ENCODE data around the gene GPLD1.
"Not testable (repeated sequence)": the region's sequence is repeated elsewhere in the genome, so short reads cannot be mapped to it uniquely, and the experiment has no call there.

The GPLD1 gene

DNA sequence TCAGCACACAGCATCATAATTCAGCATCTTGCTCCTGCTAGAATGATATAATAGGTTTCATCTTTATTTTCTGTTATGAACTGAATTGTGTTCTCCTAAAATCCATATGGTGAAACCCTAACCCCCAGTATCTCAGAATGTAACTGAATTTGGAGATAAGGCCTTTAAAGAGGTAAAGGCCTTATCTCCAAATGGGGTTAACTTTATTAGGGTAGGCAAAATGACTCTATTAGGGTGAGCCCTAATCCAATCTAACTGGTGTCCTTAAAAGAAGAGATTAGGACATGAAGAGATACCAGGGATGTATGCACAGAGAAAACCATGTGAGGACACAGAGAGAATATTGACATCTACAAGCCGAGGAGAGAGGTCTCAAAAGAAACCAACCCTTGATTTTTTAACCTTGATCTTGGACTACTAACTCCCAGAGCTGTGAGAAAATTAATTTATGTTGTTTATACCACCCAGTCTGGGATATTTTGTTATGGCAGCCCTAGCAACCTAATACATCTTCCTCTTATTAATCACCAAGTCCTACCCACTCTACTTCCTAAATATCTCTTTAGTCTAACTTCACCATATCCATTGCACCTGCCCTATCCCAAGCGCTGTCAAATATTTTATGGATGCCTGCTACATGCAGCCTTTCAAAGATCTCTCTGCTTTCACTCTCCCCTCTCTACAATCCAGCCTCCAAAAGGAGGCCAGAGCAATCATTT is 95.2 kb downstream of the GPLD1 start:
- no peak overlapping the region for H3K4me3 ChIP-seq (ENCODE audit: low read depth, low read length)
- no peak for DNase-seq (ENCODE audit: low read depth)

DNA sequence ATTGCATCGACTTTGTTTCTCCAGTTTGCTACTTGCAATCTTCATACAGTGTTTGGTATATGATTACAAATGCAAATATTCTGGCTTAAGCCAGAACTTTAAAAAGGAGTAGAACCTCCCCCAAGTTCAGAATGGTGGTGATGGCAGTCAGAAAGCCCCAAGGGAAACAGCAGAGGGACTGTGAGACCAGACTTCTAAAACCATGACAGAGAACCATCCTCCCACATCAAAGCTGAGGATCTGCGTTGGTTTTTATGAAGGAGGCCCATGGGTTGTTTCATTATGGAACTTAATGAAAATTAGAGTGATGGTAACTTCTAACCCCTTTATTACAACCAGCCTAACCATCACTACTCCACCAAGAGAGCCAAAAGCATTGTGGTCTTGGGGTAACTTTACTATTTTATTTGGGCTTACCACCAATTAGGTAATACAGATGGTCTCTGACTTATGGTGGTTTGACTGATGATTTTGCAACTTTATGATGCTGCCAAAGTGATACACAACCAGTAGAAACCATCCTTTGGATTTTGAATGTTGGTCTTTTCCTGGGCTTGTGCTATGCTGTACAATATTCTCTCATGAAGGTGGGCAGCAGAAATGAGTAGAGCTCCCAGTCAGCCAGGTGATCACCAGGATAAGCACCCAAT is 97.5 kb downstream of the GPLD1 start:
- DNase-seq (ENCODE audit: low read depth) = no peak
- no peak overlapping the region for H3K4me3 ChIP-seq (ENCODE audit: low read depth, low read length)

DNA sequence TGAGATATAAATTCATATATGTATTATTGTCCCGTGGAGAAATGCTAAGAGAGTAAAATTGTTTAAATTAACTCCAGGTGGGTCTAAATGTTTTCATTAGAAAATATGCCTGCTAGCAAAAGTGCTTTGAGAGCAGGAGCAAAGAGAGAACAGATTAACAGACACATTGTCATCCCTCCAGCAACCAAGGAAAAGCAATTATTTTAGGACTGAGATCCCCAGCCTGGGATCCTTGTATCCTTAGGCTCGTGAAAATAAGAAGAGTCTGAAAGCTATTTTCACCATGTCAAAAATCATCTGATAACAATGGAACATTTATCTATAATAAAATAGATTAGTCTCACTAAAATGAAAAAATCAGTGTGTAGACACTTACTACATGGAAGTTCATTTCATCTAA is 98.2 kb downstream of the GPLD1 start:
- DNase-seq (ENCODE audit: low read depth) = no peak

DNA sequence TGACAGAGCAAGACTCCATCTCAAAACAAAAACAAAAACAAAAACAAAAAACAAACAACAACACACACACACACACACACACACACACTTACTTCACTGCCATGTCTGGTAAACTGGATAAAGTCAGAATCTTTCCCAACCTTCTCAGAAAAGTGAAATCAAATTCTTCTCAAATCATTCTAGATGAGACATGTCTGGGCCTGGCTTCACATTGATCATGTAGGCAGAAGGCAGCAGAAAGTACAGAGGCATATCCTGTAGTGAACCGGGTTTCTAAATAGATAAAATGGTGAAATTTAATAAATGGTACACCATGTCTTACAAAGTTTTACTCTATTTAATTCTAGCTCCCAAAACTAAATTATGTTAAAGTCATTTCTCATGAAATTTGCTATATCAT is 101.6 kb downstream of the GPLD1 start:
- no peak overlapping the region for H3K4me3 ChIP-seq (ENCODE audit: low read depth, low read length)
- DNase-seq (ENCODE audit: low read depth) = no peak

More for the DNA sequence above, 98.2 kb downstream of the GPLD1 start:
- H3K4me3 ChIP-seq (ENCODE audit: low read depth, low read length) = no peak overlapping the region

DNA sequence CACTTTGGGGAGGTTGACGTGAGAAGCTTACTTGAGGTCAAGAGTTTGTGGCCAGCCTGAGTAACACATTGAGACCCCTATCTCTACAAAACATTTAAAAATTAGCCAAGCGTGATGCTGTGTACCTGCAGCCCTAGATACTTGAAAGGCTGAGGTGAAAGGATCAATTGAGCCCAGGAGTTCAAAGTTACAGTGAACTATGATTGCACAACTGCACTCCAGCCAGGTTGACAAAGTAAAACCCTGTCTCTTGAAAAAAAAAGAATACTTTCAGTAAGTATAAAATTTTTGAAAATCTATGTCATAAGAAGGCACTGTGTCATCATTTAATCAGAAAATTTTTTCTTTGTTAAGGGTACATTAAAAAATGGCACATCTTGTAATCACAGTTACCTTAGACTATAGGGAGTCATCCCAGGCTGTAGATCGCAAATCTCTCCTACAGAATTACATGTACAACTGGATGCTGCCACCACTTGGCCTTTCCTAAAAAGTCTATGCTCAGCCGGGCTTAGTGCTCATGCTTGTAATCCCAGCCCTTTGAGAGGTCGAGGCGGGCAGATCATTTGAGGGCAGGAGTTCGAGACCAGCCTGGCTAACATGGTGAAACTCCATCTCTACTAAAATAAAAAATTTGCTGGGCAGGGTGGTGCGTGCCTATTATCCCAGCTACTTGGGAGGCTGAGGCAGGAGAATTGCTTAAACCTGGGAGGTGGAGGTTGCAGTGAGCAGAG is 103.7 kb downstream of the GPLD1 start:
- H3K4me3 ChIP-seq (ENCODE audit: low read depth, low read length) = no peak overlapping the region
- DNase-seq (ENCODE audit: low read depth) = no peak

DNA sequence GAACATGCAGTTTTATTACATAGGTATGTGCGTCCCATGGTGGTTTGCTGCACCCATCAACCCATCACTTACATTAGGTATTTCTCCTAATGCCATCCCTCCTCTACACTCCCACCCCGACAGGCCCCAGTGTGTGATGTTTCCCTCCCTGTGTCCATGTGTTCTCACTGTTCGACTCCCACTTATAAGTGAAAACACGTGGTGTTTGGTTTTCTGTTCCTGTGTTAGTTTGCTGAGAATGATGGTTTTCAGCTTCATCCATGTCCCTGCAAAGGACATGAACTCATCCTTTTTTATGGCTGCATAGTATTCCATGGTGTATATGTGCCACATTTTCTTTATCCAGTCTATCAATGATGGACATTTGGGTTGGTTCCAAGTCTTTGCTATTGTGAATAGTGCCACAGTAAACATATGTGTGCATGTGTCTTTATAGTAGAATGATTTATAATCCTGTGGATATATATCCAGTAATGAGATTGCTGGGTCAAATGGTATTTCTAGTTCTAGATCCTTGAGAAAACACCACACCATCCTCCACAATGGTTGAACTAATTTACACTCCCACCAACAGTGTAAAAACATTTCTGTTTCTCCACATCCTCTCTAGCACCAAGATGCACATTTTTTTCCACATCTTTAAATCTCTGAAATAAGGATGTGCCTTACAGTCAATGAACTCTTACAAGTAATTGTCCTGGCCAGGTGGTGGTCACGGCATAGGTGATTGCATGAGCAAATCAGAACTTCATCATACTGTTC is 104.8 kb downstream of the GPLD1 start:
- not testable (repeated sequence) for DNase-seq (ENCODE audit: low read depth); H3K4me3 ChIP-seq (ENCODE audit: low read depth, low read length)

DNA sequence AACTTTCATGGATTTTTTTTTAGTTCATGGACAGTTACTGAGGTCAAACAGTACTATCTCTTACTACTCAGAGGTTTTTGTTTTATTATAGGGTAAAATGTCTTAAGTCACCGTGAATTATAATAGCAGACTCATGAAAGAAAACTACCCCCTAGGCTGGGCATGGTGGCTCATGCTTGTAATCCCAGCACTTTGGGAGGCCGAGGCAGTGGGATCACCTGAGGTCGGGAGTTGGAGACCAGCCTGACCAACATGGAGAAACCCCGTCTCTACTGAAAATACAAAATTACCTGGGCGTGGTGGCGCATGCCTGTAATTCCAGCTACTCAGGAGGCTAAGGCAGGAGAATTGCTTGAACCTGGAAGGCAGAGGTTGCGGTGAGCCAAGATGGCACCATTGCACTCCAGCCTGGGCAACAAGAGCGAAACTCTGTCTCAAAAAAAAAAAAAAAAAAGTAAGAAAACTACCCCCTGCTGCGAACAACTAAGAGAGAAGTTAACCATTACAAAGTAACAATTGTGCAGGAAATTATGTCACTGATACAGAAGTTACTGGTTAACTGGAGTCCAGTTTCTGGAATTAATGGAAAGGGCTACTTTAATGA is 106.4 kb downstream of the GPLD1 start:
- not testable (repeated sequence) for DNase-seq (ENCODE audit: low read depth); H3K4me3 ChIP-seq (ENCODE audit: low read depth, low read length)

DNA sequence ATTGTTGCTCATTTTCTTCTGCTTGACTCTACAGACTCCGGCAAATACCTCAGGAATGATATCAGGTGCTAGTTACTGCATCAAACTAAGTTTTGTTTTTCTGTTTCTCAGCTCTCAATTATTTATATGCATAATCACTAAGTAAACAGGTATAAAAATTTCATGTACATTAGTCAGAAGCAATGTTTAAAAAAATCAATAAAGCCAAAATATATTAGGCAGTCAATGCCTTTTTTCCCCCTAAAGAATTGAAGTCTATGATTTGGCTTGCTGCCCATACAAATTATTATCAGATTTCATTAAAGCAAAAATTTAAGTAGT is 107.2 kb downstream of the GPLD1 start:
- DNase-seq (ENCODE audit: low read depth) = no peak

DNA sequence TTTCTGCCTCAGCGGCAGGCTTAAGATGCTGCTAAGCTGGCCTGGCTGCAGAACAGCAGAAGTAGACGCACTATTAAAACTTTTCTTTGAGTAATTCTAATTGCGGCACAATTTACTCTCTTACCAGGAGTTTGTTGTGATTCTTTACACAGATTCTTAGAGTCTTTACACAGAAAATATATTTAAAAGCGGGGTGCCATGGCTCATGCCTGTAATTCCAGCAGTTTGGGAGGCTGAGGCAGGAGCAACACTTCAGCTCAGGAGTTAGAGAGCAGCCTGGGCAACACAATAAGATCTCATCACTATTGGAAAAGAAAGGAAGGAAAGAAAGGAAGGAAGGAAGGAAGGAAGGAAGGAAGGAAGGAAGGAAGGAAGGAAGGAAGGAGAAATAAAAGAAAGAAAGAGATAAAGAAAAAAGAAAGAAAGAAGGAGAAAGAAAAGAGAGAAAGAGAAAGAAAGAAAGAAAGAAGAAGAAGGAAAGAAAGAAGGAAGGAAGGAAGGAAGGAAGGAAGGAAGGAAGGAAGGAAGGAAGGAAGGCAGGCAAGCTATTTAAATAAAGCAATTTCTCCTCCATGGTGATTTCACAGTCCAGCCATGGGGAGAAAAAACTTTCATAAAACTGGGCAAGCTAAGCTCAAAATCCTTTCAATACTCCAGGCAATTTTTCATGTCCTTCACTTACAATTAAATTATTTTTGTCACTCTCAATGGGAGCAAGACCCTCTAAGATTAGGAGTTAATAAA is 107.7 kb downstream of the GPLD1 start:
- DNase-seq (ENCODE audit: low read depth) = no peak
- no peak overlapping the region for H3K4me3 ChIP-seq (ENCODE audit: low read depth, low read length)

More for the DNA sequence above, 107.2 kb downstream of the GPLD1 start:
- H3K4me3 ChIP-seq (ENCODE audit: low read depth, low read length) = no peak overlapping the region

DNA sequence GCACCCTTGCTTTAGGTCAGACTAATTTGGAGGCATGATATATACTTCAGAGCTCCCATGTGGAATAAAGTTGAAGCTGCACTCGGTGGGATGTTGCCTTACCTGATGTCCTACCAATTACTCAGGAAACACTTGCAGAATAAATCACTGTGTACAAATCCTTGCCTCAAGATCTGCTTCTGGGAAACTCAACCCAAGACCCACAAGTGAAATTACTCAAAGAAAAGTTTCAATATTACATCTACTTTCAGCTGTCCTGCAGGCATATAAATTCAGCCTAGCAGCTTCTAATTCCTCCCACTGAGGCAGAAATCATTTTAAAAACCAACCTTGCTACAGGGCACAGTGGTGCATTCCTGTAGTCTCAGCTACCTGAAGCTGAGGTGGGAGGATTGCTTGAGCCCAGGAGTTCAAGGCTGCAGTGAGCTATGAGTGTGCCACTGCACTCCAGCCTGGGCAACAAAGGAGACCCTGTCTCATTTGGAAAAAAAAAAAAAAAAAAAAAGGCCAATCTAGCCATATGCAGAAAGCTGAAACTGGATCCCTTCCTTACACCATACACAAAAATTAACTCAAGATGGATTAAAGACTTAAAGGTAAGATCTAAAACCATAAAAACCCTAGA is 110.8 kb downstream of the GPLD1 start:
- H3K4me3 ChIP-seq (ENCODE audit: low read depth, low read length) = no peak overlapping the region
- DNase-seq (ENCODE audit: low read depth) = no peak

Measured in skeletal muscle cell (primary cell).